Measurements from ENCODE around the gene CAMK2A. TPM values are rescaled to one million over a fixed set of nuclear protein-coding genes. Genes with fewer than 3 reads are reported as not detected.

CAMK2A gene
- total RNA-seq, 4 donors from 2014 or later, result 0.32 to 0.82 TPM; not detected in 2

DNA sequence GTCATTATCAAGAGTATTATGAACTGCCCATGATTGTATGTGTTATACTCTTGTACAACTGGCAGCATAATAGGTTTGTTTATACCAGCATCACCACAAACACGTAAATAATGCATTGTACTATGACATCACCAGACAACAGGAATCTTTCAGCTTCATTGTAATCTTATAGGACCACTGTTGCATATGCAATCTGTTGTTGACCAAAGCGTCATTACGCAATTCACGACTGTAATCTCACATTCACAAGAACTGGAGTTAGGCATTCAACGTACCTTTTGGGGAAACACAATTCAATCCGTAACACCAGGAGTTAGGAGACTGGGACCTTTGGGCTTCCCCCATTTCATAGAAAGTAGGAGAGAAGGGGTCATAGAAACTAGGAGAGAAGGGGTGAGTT, 33.5 kb upstream of the CAMK2A start:
- WGBS, 2 donors (ENCODE audit: low coverage in 1 of 2), result 82 to 92% methylated on average over 2 to 6 of the region's 6 CpGs

DNA sequence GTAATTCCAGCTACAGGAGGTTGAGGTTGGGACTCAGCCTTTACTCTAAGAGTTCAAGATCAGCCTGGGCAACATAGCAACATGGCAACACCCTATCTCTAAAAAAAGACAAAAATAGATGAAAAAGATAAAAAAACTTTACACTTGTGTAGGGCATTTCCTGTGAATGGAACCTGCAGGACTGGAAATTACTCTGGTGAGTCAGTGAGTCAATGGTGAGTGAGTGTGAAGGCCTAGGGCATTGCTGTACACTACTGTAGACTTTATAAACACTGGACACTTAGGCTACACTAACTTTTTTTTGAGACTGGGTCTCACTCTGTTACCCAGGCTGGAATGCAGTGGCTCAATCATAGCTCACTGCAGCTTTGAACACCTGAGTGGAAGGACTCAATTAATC, 32.6 kb upstream of the CAMK2A start:
- H3K27ac ChIP-seq, result no peak overlapping the region

More for the DNA sequence above, 33.5 kb upstream of the CAMK2A start:
- no peaks in the 10 kb centered on the region for H3K27me3 ChIP-seq
- H3K9me3 ChIP-seq, result no peaks in the 10 kb centered on the region
- no peak overlapping the region for H3K27ac ChIP-seq
- H3K36me3 ChIP-seq, result no peaks in the 10 kb centered on the region
- TF ChIP-seq, protein P1, sequence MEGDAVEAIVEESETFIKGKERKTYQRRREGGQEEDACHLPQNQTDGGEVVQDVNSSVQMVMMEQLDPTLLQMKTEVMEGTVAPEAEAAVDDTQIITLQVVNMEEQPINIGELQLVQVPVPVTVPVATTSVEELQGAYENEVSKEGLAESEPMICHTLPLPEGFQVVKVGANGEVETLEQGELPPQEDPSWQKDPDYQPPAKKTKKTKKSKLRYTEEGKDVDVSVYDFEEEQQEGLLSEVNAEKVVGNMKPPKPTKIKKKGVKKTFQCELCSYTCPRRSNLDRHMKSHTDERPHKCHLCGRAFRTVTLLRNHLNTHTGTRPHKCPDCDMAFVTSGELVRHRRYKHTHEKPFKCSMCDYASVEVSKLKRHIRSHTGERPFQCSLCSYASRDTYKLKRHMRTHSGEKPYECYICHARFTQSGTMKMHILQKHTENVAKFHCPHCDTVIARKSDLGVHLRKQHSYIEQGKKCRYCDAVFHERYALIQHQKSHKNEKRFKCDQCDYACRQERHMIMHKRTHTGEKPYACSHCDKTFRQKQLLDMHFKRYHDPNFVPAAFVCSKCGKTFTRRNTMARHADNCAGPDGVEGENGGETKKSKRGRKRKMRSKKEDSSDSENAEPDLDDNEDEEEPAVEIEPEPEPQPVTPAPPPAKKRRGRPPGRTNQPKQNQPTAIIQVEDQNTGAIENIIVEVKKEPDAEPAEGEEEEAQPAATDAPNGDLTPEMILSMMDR (IDR thresholded peaks at IDR 0.05), result no peak
- no peak for TF ChIP-seq POLR2A (IDR thresholded peaks at IDR 0.05)
- no peak for TF ChIP-seq POLR2AphosphoS5 (IDR thresholded peaks at IDR 0.05)
- no peak for TF ChIP-seq EP300 (IDR thresholded peaks at IDR 0.05; ENCODE audit: low read depth)
- intact Hi-C loops (cut with DNase I; ENCODE audit: low total_unique reads), result no loop called here
- H3K4me1 ChIP-seq, result no peaks in the 10 kb centered on the region
- in situ Hi-C loops (cut with MboI; ENCODE audit: low pct_ligation_motif_present in 1 of 4, low pct_unique_long_range_greater_than_20kb in 1 of 4, low sequenced_read_pairs in 3 of 4), result no loop called here
- no peak for DNase-seq
- no peak overlapping the region for H3K4me3 ChIP-seq

DNA sequence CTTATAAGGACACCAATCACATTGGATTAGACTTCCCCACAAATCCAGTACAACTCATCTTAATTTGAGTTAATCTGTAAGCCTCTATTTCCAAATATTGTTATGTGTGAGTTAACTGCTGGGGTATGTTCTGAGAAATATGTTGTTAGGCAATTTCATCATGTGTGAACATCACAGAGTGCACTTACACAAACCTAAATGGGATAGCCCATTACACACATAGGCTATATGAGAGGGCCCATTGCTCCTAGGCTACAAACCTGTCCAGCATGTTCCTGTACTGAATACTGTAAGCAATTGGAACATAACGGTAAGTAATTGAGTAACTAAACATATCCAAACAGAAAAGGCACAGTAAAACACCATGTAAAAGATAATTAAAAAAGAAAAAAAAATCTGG, 32.2 kb upstream of the CAMK2A start:
- no peaks in the 10 kb centered on the region for H3K9me3 ChIP-seq
- H3K27ac ChIP-seq, result no peak overlapping the region
- no peak for DNase-seq
- no peaks in the 10 kb centered on the region for H3K4me1 ChIP-seq
- intact Hi-C loops (cut with DNase I; ENCODE audit: low total_unique reads) (no loop called here), in situ Hi-C loops (cut with MboI; ENCODE audit: low pct_ligation_motif_present in 1 of 4, low pct_unique_long_range_greater_than_20kb in 1 of 4, low sequenced_read_pairs in 3 of 4) (no loop called here)
- WGBS, 2 donors (ENCODE audit: low coverage in 1 of 2), result 69 to 75% methylated on average over 1 of the region's 1 CpG
- no peaks in the 10 kb centered on the region for H3K36me3 ChIP-seq
- no peak overlapping the region for H3K4me3 ChIP-seq
- no peak for TF ChIP-seq EP300 (IDR thresholded peaks at IDR 0.05; ENCODE audit: low read depth)
- TF ChIP-seq POLR2A (IDR thresholded peaks at IDR 0.05), result no peak
- TF ChIP-seq POLR2AphosphoS5 (IDR thresholded peaks at IDR 0.05), result no peak
- TF ChIP-seq, protein P1 (IDR thresholded peaks at IDR 0.05), result no peak
- no peaks in the 10 kb centered on the region for H3K27me3 ChIP-seq

More for the DNA sequence above, 32.6 kb upstream of the CAMK2A start:
- Histone ChIP-seq H3K9me3 (no peaks in the 10 kb centered on the region), H3K27me3 (no peaks in the 10 kb centered on the region), H3K36me3 (no peaks in the 10 kb centered on the region), H3K4me3 (no peak overlapping the region), H3K4me1 (no peaks in the 10 kb centered on the region)
- intact Hi-C loops (cut with DNase I; ENCODE audit: low total_unique reads) (no loop called here), in situ Hi-C loops (cut with MboI; ENCODE audit: low pct_ligation_motif_present in 1 of 4, low pct_unique_long_range_greater_than_20kb in 1 of 4, low sequenced_read_pairs in 3 of 4) (no loop called here)
- TF ChIP-seq, protein P1 (IDR thresholded peaks at IDR 0.05), result no peak
- TF ChIP-seq EP300 (IDR thresholded peaks at IDR 0.05; ENCODE audit: low read depth) (no peak), POLR2A (IDR thresholded peaks at IDR 0.05) (no peak), POLR2AphosphoS5 (IDR thresholded peaks at IDR 0.05) (no peak)
- DNase-seq, result no peak

DNA sequence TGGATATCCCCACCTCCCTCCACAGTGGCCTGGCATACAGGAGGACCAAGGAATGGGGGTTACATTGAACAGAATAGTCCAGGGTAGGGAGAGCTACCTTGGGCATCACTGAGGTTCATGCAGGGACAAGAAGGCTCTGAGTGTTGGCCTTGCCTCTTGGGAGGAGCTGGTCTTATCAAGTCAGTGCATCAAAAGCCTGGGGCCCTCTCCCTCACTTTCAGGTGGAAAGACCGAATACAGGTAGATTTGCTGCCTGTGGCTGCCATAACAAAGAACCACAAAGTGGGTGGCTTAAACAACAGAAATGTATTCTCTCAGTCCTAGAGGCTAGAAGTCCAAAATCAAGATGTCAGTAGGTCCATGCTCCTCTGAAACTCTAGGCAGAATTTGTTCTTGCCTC, 31.6 kb upstream of the CAMK2A start:
- no peak overlapping the region for H3K4me3 ChIP-seq
- intact Hi-C loops (cut with DNase I; ENCODE audit: low total_unique reads), result no loop called here
- no peaks in the 10 kb centered on the region for H3K9me3 ChIP-seq
- 100% methylated on average over 1 of the region's 1 CpG; no CpG with 5 or more reads in 1 of the 2 donors for whole genome bisulfite sequencing, 2 donors (ENCODE audit: low coverage in 1 of 2)
- TF ChIP-seq EP300 (IDR thresholded peaks at IDR 0.05; ENCODE audit: low read depth), result no peak
- TF ChIP-seq POLR2A (IDR thresholded peaks at IDR 0.05), result no peak
- TF ChIP-seq POLR2AphosphoS5 (IDR thresholded peaks at IDR 0.05), result no peak
- TF ChIP-seq, protein P1 (IDR thresholded peaks at IDR 0.05), result no peak
- in situ Hi-C loops (cut with MboI; ENCODE audit: low pct_ligation_motif_present in 1 of 4, low pct_unique_long_range_greater_than_20kb in 1 of 4, low sequenced_read_pairs in 3 of 4), result no loop called here
- no peaks in the 10 kb centered on the region for H3K27me3 ChIP-seq
- no peaks in the 10 kb centered on the region for H3K36me3 ChIP-seq
- no peak for DNase-seq
- H3K27ac ChIP-seq, result no peak overlapping the region
- no peaks in the 10 kb centered on the region for H3K4me1 ChIP-seq

Measured in transverse colon (tissue), 4 donors.